GM10248 (cell line): ENCODE data around the gene MND1.
A peak's percentile ranks its signal among the peaks of the same experiment; 100 is the strongest.

Experiments
- CTCF ChIA-PET: fragments of 300-600 bp; sonication (Branson Sonifier 250); formaldehyde crosslinking; extraction: SDS; loops from one replicate; lab custom pipeline; 2021; ENCODE audit warnings: antibody characterized with exemption; lab: Yijun Ruan, JAX
- POLR2A ChIA-PET: fragments of 350-650 bp; sonication (Branson Sonifier 250); formaldehyde crosslinking; extraction: SDS; loops from one replicate; lab custom pipeline; 2020; ENCODE audit warnings: antibody characterized with exemption; lab: Yijun Ruan, JAX
- DNase-seq: peaks from one replicate; pipeline ENCODE4 v3.0.0; 2012; ENCODE audit errors: extremely low spot score
- TF ChIP-seq, protein P1 (sequence below): IDR thresholded peaks from 2 replicates; pipeline ENCODE4 v1.5.1; 2012; ENCODE audit warnings: mild to moderate bottlenecking, low read depth; ENCODE audit errors: extremely low read depth, missing control alignments, control extremely low read depth

The MND1 gene

GRCh38 chr4:153419673-153420278 lies 75.3 kb downstream of the MND1 start:
- ChIA-PET CTCF (interaction anchor here (1.1 kb wide), 1 partner anchor 13 kb away, joined by 4 read pairs; no protein-coding TSS in a partner anchor), POLR2A (no interaction called here)
- TF ChIP-seq, protein P1, sequence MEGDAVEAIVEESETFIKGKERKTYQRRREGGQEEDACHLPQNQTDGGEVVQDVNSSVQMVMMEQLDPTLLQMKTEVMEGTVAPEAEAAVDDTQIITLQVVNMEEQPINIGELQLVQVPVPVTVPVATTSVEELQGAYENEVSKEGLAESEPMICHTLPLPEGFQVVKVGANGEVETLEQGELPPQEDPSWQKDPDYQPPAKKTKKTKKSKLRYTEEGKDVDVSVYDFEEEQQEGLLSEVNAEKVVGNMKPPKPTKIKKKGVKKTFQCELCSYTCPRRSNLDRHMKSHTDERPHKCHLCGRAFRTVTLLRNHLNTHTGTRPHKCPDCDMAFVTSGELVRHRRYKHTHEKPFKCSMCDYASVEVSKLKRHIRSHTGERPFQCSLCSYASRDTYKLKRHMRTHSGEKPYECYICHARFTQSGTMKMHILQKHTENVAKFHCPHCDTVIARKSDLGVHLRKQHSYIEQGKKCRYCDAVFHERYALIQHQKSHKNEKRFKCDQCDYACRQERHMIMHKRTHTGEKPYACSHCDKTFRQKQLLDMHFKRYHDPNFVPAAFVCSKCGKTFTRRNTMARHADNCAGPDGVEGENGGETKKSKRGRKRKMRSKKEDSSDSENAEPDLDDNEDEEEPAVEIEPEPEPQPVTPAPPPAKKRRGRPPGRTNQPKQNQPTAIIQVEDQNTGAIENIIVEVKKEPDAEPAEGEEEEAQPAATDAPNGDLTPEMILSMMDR = no peak
- DNase-seq = no peak

DNA sequence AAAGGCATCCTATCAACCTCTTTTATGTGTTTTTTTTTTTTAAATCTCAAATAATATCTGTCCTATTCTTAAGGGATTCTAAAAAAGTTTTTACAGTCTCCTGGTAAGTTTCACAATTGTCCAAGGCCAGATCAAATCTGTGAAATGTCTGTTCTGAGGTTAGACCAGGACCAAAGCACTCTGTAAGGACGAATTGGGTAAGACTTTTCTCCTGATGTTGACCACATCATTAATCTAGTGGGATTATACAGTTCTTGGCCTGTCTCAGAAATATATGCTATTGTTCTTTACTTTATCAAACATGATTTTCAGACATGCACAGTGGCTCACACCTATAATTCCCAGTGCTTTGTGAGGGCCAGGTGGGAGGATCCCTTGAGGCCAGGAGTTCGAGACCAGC lies 75.9 kb downstream of the MND1 start:
- ChIA-PET CTCF (no interaction called here), POLR2A (no interaction called here)
- TF ChIP-seq, protein P1 = no peak
- no peak for DNase-seq

- TF ChIP-seq, protein P1 = no peak
- ChIA-PET CTCF (interaction anchor here (0.9 to 1.5 kb wide), 2 partner anchors 9 to 11 kb away, joined by 4 to 7 read pairs; no protein-coding TSS in a partner anchor), POLR2A (no interaction called here)
- peak; percentile 50 for DNase-seq
Observed at GRCh38 chr4:153421941-153422340, 77.5 kb downstream of the MND1 start.

DNA sequence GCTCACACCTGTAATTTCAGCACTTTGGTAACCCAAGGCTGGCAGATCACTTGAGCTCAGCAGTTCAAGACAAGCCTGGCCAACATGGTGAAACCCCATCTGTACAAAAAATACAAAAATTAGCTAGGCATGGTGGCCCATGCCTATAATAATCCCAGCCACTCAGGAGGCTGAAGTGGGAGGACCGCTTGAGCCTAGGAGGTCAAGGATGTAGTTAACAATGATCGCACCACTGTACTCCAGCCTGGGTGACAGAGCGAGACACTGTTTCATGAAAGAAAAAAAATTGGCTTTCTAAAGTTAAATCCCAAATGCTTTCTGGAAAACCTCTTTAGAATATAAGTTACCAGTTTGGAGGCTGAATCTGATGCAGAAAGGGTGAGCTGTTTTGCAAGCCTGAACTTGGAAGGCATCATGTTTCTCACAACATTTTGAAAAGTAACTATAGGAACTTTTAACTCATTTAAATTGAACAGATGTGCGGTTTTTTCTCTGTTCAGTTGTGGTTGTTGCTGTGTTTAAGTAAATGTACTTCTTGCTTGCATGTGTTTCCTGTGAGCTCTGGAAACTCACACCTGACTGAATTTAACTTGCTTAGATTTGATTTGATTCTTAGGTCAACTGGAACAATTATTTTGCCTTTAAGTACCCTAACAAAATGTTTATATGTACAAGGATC lies 81.9 kb downstream of the MND1 start:
- ChIA-PET CTCF (interaction anchor here (1.4 kb wide), 1 partner anchor 11 kb away, joined by 4 read pairs; no protein-coding TSS in a partner anchor), POLR2A (interaction anchor here (0.7 kb wide), 1 partner anchor 1076 kb away, joined by 5 read pairs; no protein-coding TSS in a partner anchor)
- DNase-seq = peak; percentile 35
- TF ChIP-seq, protein P1 = no peak

GRCh38 chr4:153427363-153428071 lies 83.0 kb downstream of the MND1 start:
- TF ChIP-seq, protein P1 = no peak
- no peak for DNase-seq
- POLR2A ChIA-PET = no interaction called here
- CTCF ChIA-PET = interaction anchor here (1.2 to 1.4 kb wide), 2 partner anchors 9 to 20 kb away, joined by 3 to 4 read pairs; no protein-coding TSS in a partner anchor

- TF ChIP-seq, protein P1 = no peak
- ChIA-PET CTCF (interaction anchor here (0.9 to 1.5 kb wide), 2 partner anchors 26 to 221 kb away, joined by 3 read pairs; no protein-coding TSS in a partner anchor), POLR2A (no interaction called here)
- DNase-seq = no peak
Observed at GRCh38 chr4:153428941-153429475, 84.5 kb downstream of the MND1 start.
